Activated CD8-positive, alpha-beta memory T cell treated with anti-CD3 and anti-CD28 coated beads, Interleukin-2, amount 50 U/mL, for 24 hours (primary cell): ENCODE measurements around the gene PAMR1.
"Not testable (repeated sequence)": the region's sequence is repeated elsewhere in the genome, so short reads cannot be mapped to it uniquely, and the experiment has no call there.

Experiments used
- DNase-seq: peaks from one replicate; pipeline ENCODE4 v3.0.0-alpha.2; 2020; ENCODE audit errors: extremely low read depth

Gene PAMR1

GRCh38 chr11:35525501-35526175 lies at the start of gene PAMR1:
Gene PAMR1 (minus strand): TSS chr11:35525616. CDS start chr11:35525585, 31 bp downstream.
- no peak for DNase-seq

- no peak for DNase-seq
These were observed 46.3 kb upstream of the PAMR1 start for GRCh38 chr11:35571696-35572095.

GRCh38 chr11:35567737-35568465 lies 42.5 kb upstream of the PAMR1 start:
- no peak for DNase-seq

GRCh38 chr11:35566885-35567284 lies 41.5 kb upstream of the PAMR1 start:
- DNase-seq: no peak

GRCh38 chr11:35566181-35566580 lies 40.8 kb upstream of the PAMR1 start:
- no peak for DNase-seq

- no peak for DNase-seq
These were observed 38.8 kb upstream of the PAMR1 start for GRCh38 chr11:35564245-35564595.

GRCh38 chr11:35563484-35564244 lies 38.2 kb upstream of the PAMR1 start:
- no peak for DNase-seq

GRCh38 chr11:35559949-35560348 lies 34.5 kb upstream of the PAMR1 start:
- no peak for DNase-seq

GRCh38 chr11:35558513-35558912 lies 33.1 kb upstream of the PAMR1 start:
- no peak for DNase-seq

GRCh38 chr11:35555488-35555887 lies 30.1 kb upstream of the PAMR1 start:
- DNase-seq: no peak

- no peak for DNase-seq
These were observed 29.3 kb upstream of the PAMR1 start for GRCh38 chr11:35554491-35555437.

- no peak for DNase-seq
These were observed 28.4 kb upstream of the PAMR1 start for GRCh38 chr11:35553831-35554230.

GRCh38 chr11:35553021-35553420 lies 27.6 kb upstream of the PAMR1 start:
- no peak for DNase-seq

GRCh38 chr11:35552616-35553015 lies 27.2 kb upstream of the PAMR1 start:
- no peak for DNase-seq

- DNase-seq: no peak
These were observed 25.1 kb upstream of the PAMR1 start for GRCh38 chr11:35550374-35551036.

- DNase-seq: no peak
These were observed 24.4 kb upstream of the PAMR1 start for GRCh38 chr11:35549787-35550186.

- no peak for DNase-seq
These were observed 23.6 kb upstream of the PAMR1 start for GRCh38 chr11:35548925-35549561.

GRCh38 chr11:35547995-35548394 lies 22.6 kb upstream of the PAMR1 start:
- not testable (repeated sequence) for DNase-seq

GRCh38 chr11:35546317-35546716 lies 20.9 kb upstream of the PAMR1 start:
- no peak for DNase-seq

- DNase-seq: no peak
These were observed 20.1 kb upstream of the PAMR1 start for GRCh38 chr11:35545391-35546003.
